ENCODE data around the gene ABLIM1.

Gene ABLIM1

GRCh38 chr10:114405011-114405350, 253.1 kb downstream of the ABLIM1 start:
- no peak for TF ChIP-seq FOXP2 (optimal IDR thresholded peaks at IDR 0.05; ENCODE audit: borderline replicate concordance, extremely low read depth, extremely low read length, insufficient read depth)
- no peak for TF ChIP-seq POLR2AphosphoS5 (IDR thresholded peaks at IDR 0.05; ENCODE audit: low read depth, low read length)
- no peak for TF ChIP-seq SIN3A (IDR thresholded peaks at IDR 0.05; ENCODE audit: borderline replicate concordance, insufficient read depth, low read length)
- no peak for TF ChIP-seq REST (IDR thresholded peaks at IDR 0.05; ENCODE audit: insufficient read depth in 1 of 2, low read depth in 2 of 2, low read length in 2 of 2)
- TF ChIP-seq TAF1 (IDR thresholded peaks at IDR 0.05; ENCODE audit: borderline replicate concordance, insufficient read depth, low read length): no peak

GRCh38 chr10:114404171-114405010, 253.7 kb downstream of the ABLIM1 start, which contains the start of gene AFAP1L2:
TSS of gene AFAP1L2 (minus strand) at chr10:114404502. CDS start at chr10:114404455, 47 bp downstream.
- no peak for TF ChIP-seq SIN3A (IDR thresholded peaks at IDR 0.05; ENCODE audit: borderline replicate concordance, insufficient read depth, low read length)
- no peak for TF ChIP-seq TAF1 (IDR thresholded peaks at IDR 0.05; ENCODE audit: borderline replicate concordance, insufficient read depth, low read length)
- no peak for TF ChIP-seq REST (IDR thresholded peaks at IDR 0.05; ENCODE audit: insufficient read depth in 1 of 2, low read depth in 2 of 2, low read length in 2 of 2)
- TF ChIP-seq FOXP2 (optimal IDR thresholded peaks at IDR 0.05; ENCODE audit: borderline replicate concordance, extremely low read depth, extremely low read length, insufficient read depth): no peak
- no peak for TF ChIP-seq POLR2AphosphoS5 (IDR thresholded peaks at IDR 0.05; ENCODE audit: low read depth, low read length)

GRCh38 chr10:114403541-114404161, 254.4 kb downstream of the ABLIM1 start:
- TF ChIP-seq SIN3A (IDR thresholded peaks at IDR 0.05; ENCODE audit: borderline replicate concordance, insufficient read depth, low read length) (no peak), POLR2AphosphoS5 (IDR thresholded peaks at IDR 0.05; ENCODE audit: low read depth, low read length) (no peak), FOXP2 (optimal IDR thresholded peaks at IDR 0.05; ENCODE audit: borderline replicate concordance, extremely low read depth, extremely low read length, insufficient read depth) (no peak), TAF1 (IDR thresholded peaks at IDR 0.05; ENCODE audit: borderline replicate concordance, insufficient read depth, low read length) (no peak), REST (IDR thresholded peaks at IDR 0.05; ENCODE audit: insufficient read depth in 1 of 2, low read depth in 2 of 2, low read length in 2 of 2) (no peak)

GRCh38 chr10:114402871-114403540, 255.1 kb downstream of the ABLIM1 start:
- no peak for TF ChIP-seq TAF1 (IDR thresholded peaks at IDR 0.05; ENCODE audit: borderline replicate concordance, insufficient read depth, low read length)
- TF ChIP-seq POLR2AphosphoS5 (IDR thresholded peaks at IDR 0.05; ENCODE audit: low read depth, low read length): no peak
- no peak for TF ChIP-seq REST (IDR thresholded peaks at IDR 0.05; ENCODE audit: insufficient read depth in 1 of 2, low read depth in 2 of 2, low read length in 2 of 2)
- no peak for TF ChIP-seq SIN3A (IDR thresholded peaks at IDR 0.05; ENCODE audit: borderline replicate concordance, insufficient read depth, low read length)
